ENCODE measurements around the gene SARNP.

DNA sequence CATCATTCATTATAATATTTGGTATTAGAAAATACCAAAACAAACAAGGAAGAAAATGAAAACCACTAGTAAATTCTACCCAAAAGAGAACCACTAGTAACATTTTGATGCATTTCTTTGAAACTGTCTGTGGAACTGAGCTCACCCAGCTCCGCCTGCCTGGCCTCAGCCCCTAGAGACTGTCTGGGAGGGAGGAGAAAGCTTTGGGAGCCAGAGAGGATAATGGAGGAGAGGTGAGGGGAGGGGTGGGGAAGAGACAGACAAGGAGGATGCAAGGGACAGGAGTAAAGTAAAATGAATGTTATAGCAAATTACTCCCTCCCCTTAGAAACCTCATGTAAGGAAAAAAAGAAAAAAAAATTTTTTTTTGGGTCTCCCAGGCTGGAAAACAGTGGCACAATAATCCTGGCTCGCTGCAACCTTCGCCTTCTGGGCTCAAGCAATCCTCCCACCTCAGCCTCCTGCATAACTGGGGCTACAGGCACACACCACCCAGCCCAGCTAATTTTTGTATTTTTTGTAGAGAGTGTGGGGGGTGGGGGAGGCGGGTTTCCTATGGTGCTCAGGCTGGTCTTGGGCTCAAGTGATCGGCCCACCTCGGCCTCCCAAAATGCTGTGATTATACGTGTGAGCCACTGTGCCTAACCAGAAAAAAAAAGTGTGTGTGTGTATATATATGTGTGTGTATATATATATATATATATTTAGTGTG lies 28.4 kb upstream of the SARNP start:
- TF ChIP-seq POLR2A (IDR thresholded peaks at IDR 0.05; ENCODE audit: low read length) (no peak), GATA1 (IDR thresholded peaks at IDR 0.05; ENCODE audit: low read depth, low read length) (no peak)
